HG03280 (cell line): ENCODE results near the gene HDAC9.
"Not testable (repeated sequence)": the region's sequence is repeated elsewhere in the genome, so short reads cannot be mapped to it uniquely, and the experiment has no call there.

Experiments
- ATAC-seq: cut with Tn5 transposase; IDR thresholded peaks from one replicate; pipeline ENCODE4 v1.9.1; 2021; ENCODE audit warnings: mild to moderate bottlenecking, moderate library complexity; ENCODE audit not compliant: unreplicated experiment

Gene HDAC9

DNA sequence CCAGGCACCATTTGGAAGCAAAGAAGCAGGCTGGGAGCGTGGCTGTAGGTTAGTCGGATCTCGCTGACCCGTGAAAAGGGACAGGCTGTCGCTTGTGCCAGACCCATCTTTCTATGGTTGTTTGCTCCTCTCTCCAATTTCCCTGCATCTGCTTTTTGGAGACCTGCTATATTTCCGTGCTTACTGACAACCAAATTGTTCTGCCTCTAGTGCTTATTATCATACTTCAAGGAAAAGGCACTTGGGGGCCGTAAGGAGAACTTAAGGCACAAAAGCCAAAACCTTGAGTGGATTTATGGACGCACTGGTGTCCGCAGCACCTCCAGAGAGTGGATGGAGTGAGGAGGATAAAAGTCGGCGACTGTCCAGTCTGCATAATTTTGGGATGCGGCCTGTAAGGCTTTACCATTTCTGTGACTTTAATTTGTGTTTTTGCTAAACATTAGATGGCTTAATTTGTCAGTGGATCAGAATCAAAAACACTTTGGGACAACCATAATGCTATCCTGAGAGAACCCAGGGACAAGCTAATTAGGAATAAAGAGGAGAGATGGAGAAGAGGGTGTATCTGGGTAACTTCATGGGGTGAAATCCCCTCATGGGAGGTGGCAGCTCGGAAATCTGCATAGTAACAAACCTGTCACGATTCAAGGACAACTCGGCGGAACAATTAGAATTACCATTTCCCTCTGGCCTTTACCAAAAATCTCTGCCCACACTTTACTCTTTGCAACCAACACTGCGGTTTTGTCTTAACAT lies 206.7 kb downstream of the HDAC9 start:
- ATAC-seq, result no peak

DNA sequence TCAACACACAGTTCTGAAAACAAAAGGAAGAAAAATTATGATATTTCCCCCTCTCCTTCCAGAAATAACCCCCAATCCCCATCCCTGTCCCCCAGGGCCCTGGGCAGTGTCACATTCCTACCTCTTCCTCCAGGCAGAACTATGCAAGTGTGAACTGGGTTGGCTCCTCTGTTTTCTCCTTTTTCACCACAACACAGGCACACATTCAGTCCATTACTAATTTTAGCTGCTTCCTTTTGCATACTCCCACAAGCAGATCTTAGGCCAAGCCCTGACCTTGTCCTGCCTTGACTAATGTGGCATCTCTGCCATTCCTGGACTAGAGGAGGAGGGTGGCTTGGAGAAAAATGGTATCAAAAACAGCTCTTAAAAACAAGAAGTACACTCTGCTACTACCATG lies 208.1 kb downstream of the HDAC9 start:
- no peak for ATAC-seq

DNA sequence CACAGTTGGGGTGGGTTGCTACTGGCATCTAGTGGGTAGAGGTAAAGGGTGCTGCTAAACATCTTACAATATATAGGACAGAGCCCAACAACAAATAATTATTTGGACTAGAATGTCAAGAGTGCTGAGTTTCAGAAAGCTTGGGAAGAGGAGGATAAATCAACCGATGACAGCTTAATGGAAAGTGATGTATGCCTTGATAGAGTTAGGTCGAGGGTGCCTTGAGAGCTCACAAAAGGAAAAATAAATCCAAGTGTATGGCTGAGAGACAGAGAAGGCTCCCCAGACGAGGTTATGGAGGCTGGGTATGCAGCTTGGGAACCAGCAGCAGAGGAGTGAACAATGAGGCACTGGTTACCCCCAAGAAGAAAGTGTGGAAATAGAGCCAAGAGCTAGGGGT lies 211.1 kb downstream of the HDAC9 start:
- ATAC-seq, result no peak

GRCh38 chr7:18708204-18708603 lies 212.7 kb downstream of the HDAC9 start:
- no peak for ATAC-seq

GRCh38 chr7:18715988-18716387 lies 220.4 kb downstream of the HDAC9 start:
- ATAC-seq, result no peak

DNA sequence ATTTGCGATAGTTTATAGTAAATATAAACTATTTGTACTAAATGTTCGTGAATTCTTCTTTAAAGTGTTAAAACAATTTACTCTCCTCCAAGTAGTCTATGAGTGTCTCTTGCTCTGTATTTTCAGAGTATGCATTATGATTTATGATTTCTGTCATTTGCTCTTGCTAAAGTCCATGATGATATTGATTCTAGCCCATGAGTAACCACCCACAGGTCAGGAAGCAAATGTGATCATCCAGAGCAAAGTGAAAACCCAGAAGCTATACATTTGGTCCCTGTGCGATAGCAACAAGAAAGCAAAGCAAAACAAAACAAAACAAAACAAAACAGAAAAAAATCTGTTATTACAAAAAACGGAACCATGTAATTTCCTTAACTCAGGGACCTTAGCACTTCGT lies 225.9 kb downstream of the HDAC9 start:
- no peak for ATAC-seq

DNA sequence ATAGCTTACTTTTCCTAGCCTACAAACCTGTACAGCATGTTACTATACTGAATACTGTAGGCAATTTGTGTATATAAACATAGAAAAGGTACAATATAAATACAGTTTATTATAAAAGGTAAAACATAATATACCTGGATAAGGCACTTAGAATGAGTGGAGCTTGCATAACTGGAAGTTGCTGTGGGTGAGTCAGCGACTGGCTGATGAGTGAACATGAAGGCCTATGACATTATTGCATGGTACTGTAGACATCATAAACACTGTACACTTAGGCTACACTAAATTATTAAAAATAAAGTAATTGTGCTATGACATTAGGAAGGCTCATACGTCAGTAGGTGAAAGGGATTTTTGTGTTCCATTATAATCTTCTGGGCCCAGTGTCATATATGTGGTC lies 228.8 kb downstream of the HDAC9 start:
- ATAC-seq, result no peak

DNA sequence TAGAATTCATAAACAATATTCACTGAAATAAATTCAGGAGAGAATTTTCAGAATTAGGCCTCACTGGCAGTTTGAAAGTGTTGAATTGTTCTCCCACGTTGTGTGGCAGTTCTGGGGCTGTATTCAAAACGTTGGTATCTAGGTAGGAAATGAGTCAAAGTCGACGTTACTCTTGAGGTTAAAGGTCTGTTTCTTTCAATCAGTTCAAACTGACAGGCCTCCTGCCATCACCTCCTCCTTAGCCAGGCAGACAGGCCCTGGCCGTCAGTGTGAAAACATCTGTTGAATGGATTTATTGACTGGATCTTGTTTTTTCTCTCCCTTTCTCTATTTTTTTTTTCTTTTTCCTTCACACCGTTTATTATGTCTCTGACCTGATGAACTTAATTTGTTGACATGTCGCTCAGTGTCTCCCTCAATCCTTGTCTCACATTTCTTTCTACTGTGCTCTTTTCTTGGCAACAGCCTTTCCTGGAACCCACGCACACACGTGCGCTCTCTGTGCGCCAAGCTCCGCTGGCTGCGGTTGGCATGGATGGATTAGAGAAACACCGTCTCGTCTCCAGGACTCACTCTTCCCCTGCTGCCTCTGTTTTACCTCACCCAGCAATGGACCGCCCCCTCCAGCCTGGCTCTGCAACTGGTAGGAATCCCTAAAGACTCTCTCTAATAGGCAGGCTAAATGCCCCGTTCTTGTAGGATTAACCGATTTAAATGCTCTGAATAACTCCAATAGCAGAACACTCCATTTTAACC lies 231.7 kb downstream of the HDAC9 start:
- ATAC-seq, result no peak

DNA sequence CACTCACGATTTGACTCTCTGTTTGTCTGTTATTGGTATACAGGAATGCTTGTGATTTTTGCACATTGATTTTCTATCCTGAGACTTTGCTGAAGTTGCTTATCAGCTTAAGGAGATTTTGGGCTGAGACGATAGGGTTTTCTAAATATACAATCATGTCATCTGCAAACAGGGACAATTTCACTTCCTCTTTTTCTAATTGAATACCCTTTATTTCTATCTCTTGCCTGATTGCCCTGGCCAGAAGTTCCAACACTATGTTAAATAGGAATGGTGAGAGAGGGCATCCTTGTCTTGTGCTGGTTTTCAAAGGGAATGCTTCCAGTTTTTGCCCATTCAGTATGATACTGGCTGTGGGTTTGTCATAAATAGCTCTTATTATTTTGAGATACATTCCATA lies 240.5 kb downstream of the HDAC9 start:
- not testable (repeated sequence) for ATAC-seq

GRCh38 chr7:18740579-18740988 lies 245.0 kb downstream of the HDAC9 start:
- ATAC-seq, result no peak

GRCh38 chr7:18753972-18754610 lies 258.5 kb downstream of the HDAC9 start:
- no peak for ATAC-seq

DNA sequence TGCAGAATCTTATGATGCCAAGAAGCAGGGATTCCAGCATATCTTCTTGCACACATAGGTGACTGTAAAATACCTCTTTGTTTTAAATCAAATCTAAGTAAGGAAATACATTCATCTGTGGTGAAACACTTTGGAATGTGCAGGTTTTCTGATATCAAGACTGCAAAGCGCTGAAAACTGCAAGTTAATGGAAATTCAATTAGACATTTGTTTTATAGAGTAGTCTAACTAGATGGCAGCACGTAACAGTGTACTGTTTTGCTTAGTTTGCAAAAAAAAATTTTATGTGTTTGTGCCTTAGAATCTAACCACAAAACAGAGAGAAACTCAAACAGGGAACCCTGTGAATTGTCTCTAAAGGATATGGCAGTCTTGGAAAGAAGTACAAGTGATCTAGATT lies 259.2 kb downstream of the HDAC9 start:
- ATAC-seq, result no peak

- ATAC-seq, result no peak
These were observed 260.2 kb downstream of the HDAC9 start for GRCh38 chr7:18755793-18756192.

GRCh38 chr7:18756378-18757050 lies 261.0 kb downstream of the HDAC9 start:
- ATAC-seq, result no peak

DNA sequence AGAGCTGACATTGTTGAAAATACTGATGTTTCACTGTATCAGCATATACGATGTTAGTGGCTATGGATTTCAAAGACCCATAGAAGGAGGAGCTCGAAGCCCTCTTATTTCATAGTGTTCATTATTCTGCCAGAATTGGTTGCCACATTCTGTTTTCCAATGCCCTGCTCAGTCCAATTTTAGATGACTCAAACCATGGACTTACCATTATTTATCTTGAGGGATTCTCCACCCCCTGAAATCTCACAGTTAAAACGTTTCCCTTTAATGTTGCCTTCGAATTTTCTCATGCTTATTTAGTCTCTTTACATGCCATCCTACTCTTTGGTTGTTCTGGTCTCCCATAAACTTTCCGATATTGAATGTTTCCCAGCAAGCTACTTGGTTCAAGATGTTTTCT lies 264.5 kb downstream of the HDAC9 start:
- ATAC-seq, result no peak

- no peak for ATAC-seq
These were observed 265.3 kb downstream of the HDAC9 start for GRCh38 chr7:18760631-18761445.

DNA sequence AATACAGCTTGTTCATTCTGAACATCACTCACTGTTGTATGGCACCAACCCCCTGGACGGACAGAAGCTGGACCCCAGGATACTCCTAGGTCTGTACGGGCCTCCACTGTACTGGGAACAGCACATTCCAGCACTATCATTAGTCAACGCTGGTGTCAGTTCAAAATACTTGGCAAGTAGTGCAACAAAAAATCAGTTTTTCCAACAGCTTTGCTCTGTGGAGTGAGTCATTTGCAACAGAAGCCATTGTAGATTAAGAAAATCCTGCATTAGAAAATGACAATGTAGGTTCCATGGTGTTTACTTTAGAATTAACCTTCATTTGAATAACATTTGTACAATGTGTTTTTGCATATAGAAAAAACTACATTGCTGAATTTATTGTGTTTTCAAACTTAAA lies 266.6 kb downstream of the HDAC9 start:
- no peak for ATAC-seq

DNA sequence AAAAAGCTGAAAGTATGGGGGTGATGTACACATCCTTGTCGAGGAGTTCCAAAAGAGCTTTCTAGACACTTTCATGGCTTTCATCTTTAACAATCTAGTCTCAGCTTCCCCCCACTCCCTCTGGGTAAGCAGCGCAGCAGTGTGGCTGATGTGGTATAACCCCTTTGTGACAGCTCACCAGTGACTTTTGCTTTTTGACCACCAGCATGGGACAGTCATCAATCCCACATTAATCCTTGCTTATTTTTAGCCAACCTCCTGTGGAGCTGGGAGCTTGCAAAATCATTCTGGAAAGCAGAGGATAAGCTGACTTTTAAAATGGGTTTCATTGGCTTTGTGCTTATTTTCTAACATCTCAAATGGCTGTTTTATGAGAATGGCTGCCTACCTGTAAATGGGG lies 272.7 kb downstream of the HDAC9 start:
- ATAC-seq, result no peak

DNA sequence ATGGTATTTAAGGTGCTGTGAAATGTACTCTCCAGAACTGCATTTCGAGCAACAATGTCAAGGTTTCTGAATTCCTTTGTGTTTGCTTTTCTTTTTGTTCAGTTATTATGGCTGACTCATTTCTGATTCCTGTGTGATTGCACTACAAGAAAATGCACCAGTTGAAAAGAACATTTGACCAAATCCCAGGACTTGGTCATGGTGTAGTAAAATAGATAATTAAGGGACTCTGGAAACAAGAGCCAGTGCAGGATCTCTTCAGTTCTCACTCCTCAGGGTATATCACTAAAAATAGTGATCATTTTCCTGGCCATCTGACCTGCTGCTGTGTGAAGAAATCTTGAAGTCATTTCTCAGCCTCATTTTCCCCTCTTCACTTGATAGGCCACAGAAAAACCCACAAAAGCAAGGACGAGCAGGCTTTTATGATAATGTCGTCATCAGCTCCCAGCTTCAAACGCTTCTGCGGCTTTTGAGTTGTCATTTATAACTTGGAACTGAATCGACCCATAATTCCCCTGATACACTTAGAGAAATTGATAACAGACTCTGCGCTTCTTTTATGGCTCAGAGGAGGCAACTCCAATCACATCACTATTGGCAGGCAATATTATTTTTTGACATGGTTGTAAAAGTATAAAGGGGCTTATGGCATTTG lies 274.7 kb downstream of the HDAC9 start:
- ATAC-seq, result no peak

DNA sequence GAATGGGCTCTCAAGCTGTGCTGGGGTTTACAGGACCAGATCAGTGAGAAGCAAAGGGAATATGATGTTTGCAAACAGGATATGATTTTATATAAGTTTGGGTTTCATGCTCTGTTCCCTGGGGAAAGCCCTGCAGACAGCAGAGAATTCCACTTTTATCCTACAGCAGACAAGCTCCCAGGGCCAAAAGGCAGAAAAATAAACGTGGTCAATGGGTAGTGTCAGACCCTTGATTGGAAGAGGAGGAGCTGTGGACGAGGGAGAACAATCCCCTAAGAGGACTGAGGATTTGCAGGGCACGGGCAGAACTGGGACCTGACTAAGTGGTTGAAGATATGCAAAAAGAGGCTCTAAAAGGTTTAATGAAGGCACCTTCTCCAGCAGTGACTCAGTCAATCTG lies 275.3 kb downstream of the HDAC9 start:
- no peak for ATAC-seq
